Gastroesophageal sphincter (tissue), 4 donors: ENCODE measurements around the gene GRK3. TPM values are rescaled to one million over a fixed set of nuclear protein-coding genes. Genes with fewer than 3 reads are reported as not detected.

Source experiments
- ATAC-seq: fragments of 150-250 bp; one replicate; pipeline ENCODE4 v1.9.1; 2016; ENCODE audit warnings: mild to moderate bottlenecking, moderate library complexity
- H3K27ac ChIP-seq, 4 donors: fragments of 200-600 bp; sonication (generic) in 3 of 4; 1 replicate in 3 of 4; 2 replicates in 1 of 4; pipeline ENCODE4 v1.5.1; 2016 to 2019
- H3K27me3 ChIP-seq: fragments of 200-600 bp; sonication (generic); one replicate; pipeline ENCODE4 v1.5.1; 2019
- H3K36me3 ChIP-seq, 2 donors: fragments of 200-600 bp; sonication (generic); one replicate each; pipeline ENCODE4 v1.5.1; 2019; ENCODE audit warnings: control low read depth in 1 of 2
- H3K4me1 ChIP-seq, 3 donors: fragments of 200-600 bp; sonication (generic); 1 replicate in 2 of 3; 2 replicates in 1 of 3; pipeline ENCODE4 v1.5.1; 2016 to 2019; ENCODE audit warnings: control low read depth in 2 of 3
- H3K4me3 ChIP-seq, 2 donors: fragments of 200-600 bp; sonication (generic); one replicate each; pipeline ENCODE4 v1.5.1; 2019; ENCODE audit warnings: mild to moderate bottlenecking in 1 of 2, moderate library complexity in 1 of 2
- H3K9me3 ChIP-seq, 3 donors: fragments of 200-600 bp; sonication (generic); one replicate each; pipeline ENCODE4 v1.5.1; 2017 to 2019; ENCODE audit warnings: control low read depth in 2 of 3
- EP300 ChIP-seq: sonication (generic); formaldehyde crosslinking; IDR thresholded peaks from one replicate; pipeline ENCODE4 v1.6.1; 2017; ENCODE audit warnings: antibody characterized with exemption, mild to moderate bottlenecking
- POLR2A ChIP-seq, 2 donors: fragments of 450-650 bp; IDR thresholded peaks; one replicate each; pipeline ENCODE4 v1.6.1; 2017; ENCODE audit warnings: antibody characterized with exemption in 2 of 2, mild to moderate bottlenecking in 2 of 2, moderate library complexity in 1 of 2
- POLR2AphosphoS5 ChIP-seq: sonication (generic); formaldehyde crosslinking; IDR thresholded peaks from one replicate; pipeline ENCODE4 v1.6.1; 2017; ENCODE audit warnings: antibody characterized with exemption
- WGBS, 2 donors: methylation state at CpG; one replicate each; pipeline ENCODE4 v1.1.5; 2018; ENCODE audit warnings: low coverage in 1 of 2; 5-methylcytosine and 5-hydroxymethylcytosine counted together
- total RNA-seq, 4 donors: library from RNA; depleted of rRNA; stranded (reverse); fragments of >200 nt; gene quantifications; one replicate each; pipeline ENCODE4 v1.1.0, GENCODE V29; 2016
- TF ChIP-seq, protein P1 (sequence below), 4 experiments: fragments of 200-600 bp in 2 of 4; fragments of 450-650 bp in 2 of 4; sonication (generic) in 1 of 4; IDR thresholded peaks; one replicate each; pipeline ENCODE4 v1.5.1; 2017 to 2019; ENCODE audit warnings: antibody characterized with exemption in 4 of 4, mild to moderate bottlenecking in 2 of 4, moderate library complexity in 2 of 4

Gene GRK3
- total RNA-seq, 4 donors from 2014 or later, result 3.9 to 7.8 (median 4.5) TPM

DNA sequence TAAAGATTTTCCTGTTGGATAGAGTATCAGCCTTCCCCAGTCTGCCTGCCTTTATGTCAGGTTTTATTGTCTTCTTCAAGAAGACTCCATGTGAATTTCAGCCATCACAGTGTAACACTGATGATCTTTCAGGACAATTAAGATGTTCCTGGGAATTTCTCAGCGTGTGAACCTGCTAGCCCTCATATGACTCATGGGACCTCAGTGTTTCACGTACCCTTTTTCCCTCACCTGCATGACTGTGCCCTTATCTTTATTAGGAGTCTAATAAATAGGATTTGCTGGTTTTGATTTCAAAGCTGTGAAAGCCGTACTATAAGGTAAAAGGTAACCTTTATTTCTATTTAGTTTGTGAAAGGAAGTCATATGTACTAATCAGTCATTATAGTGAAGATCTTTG, 95.9 kb downstream of the GRK3 start:
- Histone ChIP-seq H3K36me3 (no peaks in the 10 kb centered on the region), H3K27ac (no peak overlapping the region), H3K4me1 (peaks cover 0 to 19% (median 5%) of the 10 kb centered on the region in 3 donors), H3K9me3 (no peaks in the 10 kb centered on the region), H3K27me3 (no peaks in the 10 kb centered on the region), H3K4me3 (no peak overlapping the region)
- WGBS, 2 donors, result 87 to 100% methylated on average over 3 of the region's 3 CpGs
- ATAC-seq, result no peak
- TF ChIP-seq POLR2AphosphoS5 (no peak), EP300 (no peak), POLR2A (IDR thresholded peaks at IDR 0.05) (no peak)
- TF ChIP-seq, protein P1, sequence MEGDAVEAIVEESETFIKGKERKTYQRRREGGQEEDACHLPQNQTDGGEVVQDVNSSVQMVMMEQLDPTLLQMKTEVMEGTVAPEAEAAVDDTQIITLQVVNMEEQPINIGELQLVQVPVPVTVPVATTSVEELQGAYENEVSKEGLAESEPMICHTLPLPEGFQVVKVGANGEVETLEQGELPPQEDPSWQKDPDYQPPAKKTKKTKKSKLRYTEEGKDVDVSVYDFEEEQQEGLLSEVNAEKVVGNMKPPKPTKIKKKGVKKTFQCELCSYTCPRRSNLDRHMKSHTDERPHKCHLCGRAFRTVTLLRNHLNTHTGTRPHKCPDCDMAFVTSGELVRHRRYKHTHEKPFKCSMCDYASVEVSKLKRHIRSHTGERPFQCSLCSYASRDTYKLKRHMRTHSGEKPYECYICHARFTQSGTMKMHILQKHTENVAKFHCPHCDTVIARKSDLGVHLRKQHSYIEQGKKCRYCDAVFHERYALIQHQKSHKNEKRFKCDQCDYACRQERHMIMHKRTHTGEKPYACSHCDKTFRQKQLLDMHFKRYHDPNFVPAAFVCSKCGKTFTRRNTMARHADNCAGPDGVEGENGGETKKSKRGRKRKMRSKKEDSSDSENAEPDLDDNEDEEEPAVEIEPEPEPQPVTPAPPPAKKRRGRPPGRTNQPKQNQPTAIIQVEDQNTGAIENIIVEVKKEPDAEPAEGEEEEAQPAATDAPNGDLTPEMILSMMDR (IDR thresholded peaks at IDR 0.05), result no peak

DNA sequence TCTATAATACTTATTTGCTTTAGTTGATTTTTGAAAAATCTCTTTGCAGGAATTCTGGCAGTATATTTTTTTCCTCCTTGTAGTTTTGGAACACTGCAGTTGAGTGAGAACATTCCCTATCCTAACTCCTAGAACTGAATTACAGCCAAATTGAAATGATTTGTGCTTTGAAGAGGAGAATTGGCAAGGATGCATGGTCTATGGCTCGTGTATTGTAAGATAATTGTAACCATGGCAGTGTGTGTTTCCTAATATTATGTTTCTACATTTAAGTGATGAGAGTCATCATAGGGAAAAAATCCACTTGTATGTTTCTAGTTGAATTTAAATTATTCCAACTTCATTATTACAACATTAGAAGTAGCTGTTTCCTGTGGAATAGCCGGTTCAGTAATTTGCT, 96.6 kb downstream of the GRK3 start:
- TF ChIP-seq, protein P1 (IDR thresholded peaks at IDR 0.05), result no peak
- no peak for TF ChIP-seq POLR2A (IDR thresholded peaks at IDR 0.05)
- no peak for TF ChIP-seq EP300
- no peak for TF ChIP-seq POLR2AphosphoS5
- Histone ChIP-seq H3K9me3 (no peaks in the 10 kb centered on the region), H3K4me3 (no peak overlapping the region), H3K27ac (no peak overlapping the region), H3K4me1 (peaks cover 0 to 19% (median 5%) of the 10 kb centered on the region in 3 donors), H3K27me3 (no peaks in the 10 kb centered on the region), H3K36me3 (no peaks in the 10 kb centered on the region)
- peak; percentile 36 for ATAC-seq
- 0 to 19% methylated on average over 2 of the region's 2 CpGs for WGBS, 2 donors

DNA sequence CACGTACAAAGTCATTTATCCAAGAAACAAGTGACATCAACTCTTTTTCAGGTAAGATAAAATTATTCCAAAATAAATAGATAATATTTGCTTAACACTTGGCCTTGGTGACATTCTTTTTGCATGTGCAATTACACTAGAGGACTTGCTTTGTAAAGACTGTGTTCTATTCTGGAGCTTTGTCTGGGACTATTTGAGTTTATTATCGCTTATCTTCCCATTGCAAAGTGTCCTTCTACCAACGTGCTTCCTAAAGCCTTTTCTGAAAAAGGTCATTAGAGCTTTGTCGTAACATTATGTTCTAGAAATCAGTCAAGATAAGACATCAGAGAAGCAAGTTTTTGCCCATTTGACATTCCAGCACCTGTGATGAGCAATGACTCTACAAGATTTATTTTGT, 99.2 kb downstream of the GRK3 start:
- Histone ChIP-seq H3K36me3 (no peaks in the 10 kb centered on the region), H3K4me3 (no peak overlapping the region), H3K9me3 (no peaks in the 10 kb centered on the region), H3K4me1 (peaks cover 0 to 44% (median 5%) of the 10 kb centered on the region in 3 donors), H3K27me3 (no peaks in the 10 kb centered on the region), H3K27ac (no peak overlapping the region)
- ATAC-seq, result no peak
- TF ChIP-seq POLR2A (IDR thresholded peaks at IDR 0.05) (no peak), EP300 (no peak), POLR2AphosphoS5 (no peak)
- TF ChIP-seq, protein P1 (IDR thresholded peaks at IDR 0.05), result no peak
- 69 to 78% methylated on average over 4 of the region's 4 CpGs for WGBS, 2 donors

DNA sequence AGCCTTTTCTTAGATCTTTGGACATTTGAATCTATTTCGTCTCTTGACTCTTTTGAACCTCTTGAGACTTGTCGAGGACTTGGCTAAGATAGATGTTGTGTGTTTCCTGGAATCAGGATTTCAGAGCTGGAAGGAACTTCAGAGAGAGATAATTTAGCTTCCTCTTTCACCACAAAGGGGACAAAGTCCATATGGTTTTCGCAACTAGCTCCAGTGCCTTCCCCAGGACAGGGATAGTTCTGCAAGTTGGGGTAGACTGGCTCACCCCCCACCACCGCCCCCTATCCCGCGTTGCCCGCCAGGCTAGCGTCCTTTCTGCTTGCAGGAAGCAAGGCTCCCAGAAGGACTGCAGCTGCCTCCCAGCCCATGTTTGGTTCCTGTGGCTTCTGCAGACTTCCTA, 101.8 kb downstream of the GRK3 start:
- Histone ChIP-seq H3K27me3 (no peaks in the 10 kb centered on the region), H3K4me3 (no peak overlapping the region), H3K9me3 (no peaks in the 10 kb centered on the region), H3K4me1 (peaks cover 0 to 32% (median 0%) of the 10 kb centered on the region in 3 donors), H3K36me3 (no peaks in the 10 kb centered on the region), H3K27ac (no peak overlapping the region)
- TF ChIP-seq EP300 (no peak), POLR2AphosphoS5 (peak; percentile 24)
- 25 to 50% methylated on average over 2 to 3 of the region's 8 CpGs for WGBS, 2 donors
- ATAC-seq, result peak; percentile 62

DNA sequence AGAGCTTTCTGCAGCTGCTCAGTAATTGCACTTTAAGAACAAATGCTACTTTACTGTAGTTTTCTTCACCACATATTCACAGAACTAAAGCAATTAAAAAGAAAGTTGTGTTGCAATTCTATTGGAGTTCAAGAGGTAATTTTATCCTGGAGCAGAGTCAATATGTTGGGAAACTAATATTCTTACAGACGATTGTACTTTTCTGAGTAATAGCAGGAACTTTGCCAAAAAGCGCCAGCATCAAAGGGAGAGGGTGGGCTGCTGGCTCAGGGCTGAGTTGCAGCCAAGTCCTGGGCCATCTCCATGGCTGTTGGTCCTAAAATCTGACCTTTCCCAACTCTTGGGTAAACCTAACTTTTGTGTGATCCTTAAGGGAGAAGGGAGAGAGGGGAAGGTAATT, 104.0 kb downstream of the GRK3 start:
- peak; percentile 43 for ATAC-seq
- Histone ChIP-seq H3K4me3 (no peak overlapping the region), H3K27me3 (no peaks in the 10 kb centered on the region), H3K9me3 (no peaks in the 10 kb centered on the region), H3K27ac (no peak overlapping the region), H3K36me3 (no peaks in the 10 kb centered on the region), H3K4me1 (peaks cover 0 to 26% (median 0%) of the 10 kb centered on the region in 3 donors)
- TF ChIP-seq POLR2AphosphoS5, result peak; percentile 16
- TF ChIP-seq EP300, result no peak
- WGBS, 2 donors, result 6% methylated on average over 2 of the region's 2 CpGs; no CpG with 5 or more reads in 1 of the 2 donors

DNA sequence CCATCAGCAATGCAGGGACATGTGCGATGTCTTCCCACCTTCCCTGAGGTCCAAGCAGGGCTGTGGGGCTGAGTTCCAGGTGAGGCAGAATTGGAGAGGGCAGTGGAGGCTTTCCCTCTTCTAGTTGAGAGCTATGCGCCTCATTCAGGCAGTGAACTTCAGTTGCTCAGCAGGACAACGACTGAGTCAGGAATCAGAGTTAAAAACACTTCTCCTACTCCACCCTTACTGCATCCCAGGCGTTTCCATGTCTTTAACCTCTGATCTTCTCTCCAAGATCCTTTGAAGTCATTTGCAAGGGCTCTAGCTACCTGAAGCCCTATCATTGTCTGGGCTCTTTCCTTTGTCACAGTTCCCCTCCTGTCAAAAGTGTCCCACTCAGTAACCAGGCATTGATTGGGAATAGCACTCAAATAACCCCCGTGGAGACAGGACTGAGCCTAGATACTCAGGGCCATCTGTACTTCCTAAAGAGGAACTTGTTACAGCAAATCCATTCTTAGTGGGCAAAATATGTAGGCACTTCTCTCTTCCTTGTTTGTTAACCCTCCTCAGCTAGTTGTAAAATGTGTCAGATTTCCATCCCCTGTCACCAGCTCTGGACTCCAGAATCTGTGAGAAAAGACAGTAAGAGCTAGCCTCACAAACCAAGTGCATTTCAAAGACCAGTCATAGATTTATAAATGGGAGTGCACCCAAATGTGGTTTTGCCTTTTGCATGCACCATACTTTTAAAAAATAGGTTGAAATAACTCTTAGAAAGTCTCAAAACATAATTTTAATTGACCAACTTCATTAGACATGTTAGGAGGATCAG, 105.0 kb downstream of the GRK3 start:
- no peak for ATAC-seq
- H3K4me3 ChIP-seq, result no peak overlapping the region
- 86% methylated on average over 1 to 5 of the region's 5 CpGs for WGBS, 2 donors
- H3K27me3 ChIP-seq, result no peaks in the 10 kb centered on the region
- H3K36me3 ChIP-seq, result peaks cover 0 to under 1% of the 10 kb centered on the region in 2 donors
- no peak overlapping the region for H3K27ac ChIP-seq
- peaks cover 0 to 26% (median 0%) of the 10 kb centered on the region in 3 donors for H3K4me1 ChIP-seq
- no peaks in the 10 kb centered on the region for H3K9me3 ChIP-seq
- TF ChIP-seq EP300 (no peak), POLR2AphosphoS5 (no peak), POLR2A (IDR thresholded peaks at IDR 0.05) (no peak)
- TF ChIP-seq, protein P1 (IDR thresholded peaks at IDR 0.05), result no peak
